HG03060 (cell line): ENCODE data around the gene XXYLT1.

ENCODE experiments used
- ATAC-seq: cut with Tn5 transposase; IDR thresholded peaks from one replicate; pipeline ENCODE4 v1.9.1; 2021; ENCODE audit warnings: low read depth, moderate number of reproducible peaks; ENCODE audit not compliant: unreplicated experiment

XXYLT1 gene

GRCh38 chr3:195020185-195020584 lies 250.8 kb downstream of the XXYLT1 start:
- ATAC-seq, result no peak

- ATAC-seq, result no peak
Observed at GRCh38 chr3:195019335-195019734, 251.6 kb downstream of the XXYLT1 start.
